Ovary (tissue), 9 donors: Measurements from ENCODE around the gene TMBIM6. TPM values are rescaled to one million over a fixed set of nuclear protein-coding genes. Genes with fewer than 3 reads are reported as not detected.

Experiments used
- DNase-seq, 5 donors: peaks; one replicate each; pipeline ENCODE4 v3.0.0-alpha.2; 2019 to 2020
- H3K27ac ChIP-seq, 2 donors: fragments of 200-600 bp; one replicate each; pipeline versions ENCODE4 v1.5.1 to v1.8.0; 2019 to 2022
- H3K27me3 ChIP-seq: fragments of 200-600 bp; one replicate; pipeline ENCODE4 v1.8.0; 2022
- H3K36me3 ChIP-seq: fragments of 200-600 bp; sonication (generic); one replicate; pipeline ENCODE4 v1.5.1; 2019
- H3K4me1 ChIP-seq: one replicate; pipeline ENCODE4 v1.8.1; 2013; ENCODE audit warnings: mild to moderate bottlenecking, moderate library complexity; ENCODE audit not compliant: insufficient read depth
- H3K4me3 ChIP-seq: fragments of 200-600 bp; sonication (generic); one replicate; pipeline ENCODE4 v1.5.1; 2017
- H3K9me3 ChIP-seq, 2 donors: fragments of 200-600 bp in 1 of 2; sonication (generic) in 1 of 2; one replicate each; pipeline versions ENCODE4 v1.5.1 to v1.8.1; 2013 to 2019; ENCODE audit warnings: mild to moderate bottlenecking in 1 of 2, moderate library complexity in 1 of 2
- CTCF ChIP-seq, 3 donors: fragments of 450-650 bp in 2 of 3; fragments of 200-600 bp in 1 of 3; IDR thresholded peaks; one replicate each; pipeline versions ENCODE4 v1.5.1 to v1.8.0; 2016 to 2022; ENCODE audit warnings: antibody characterized with exemption in 3 of 3, mild to moderate bottlenecking in 1 of 3
- EP300 ChIP-seq: sonication (generic); formaldehyde crosslinking; IDR thresholded peaks from one replicate; pipeline ENCODE4 v1.6.1; 2017; ENCODE audit warnings: antibody characterized with exemption
- POLR2A ChIP-seq: fragments of 450-650 bp; IDR thresholded peaks from one replicate; pipeline ENCODE4 v1.6.1; 2017; ENCODE audit warnings: antibody characterized with exemption, mild to moderate bottlenecking, moderate library complexity
- WGBS, 3 donors: extraction: QIAGEN DNeasy Blood & Tissue Kit in 1 of 3; methylation state at CpG; one replicate each; pipeline versions ENCODE4 v1.1.5 to v1.1.7; 2013 to 2017; 5-methylcytosine and 5-hydroxymethylcytosine counted together
- intact Hi-C, 4 donors: fragments of 100-400 bp; cut with DNase I; formaldehyde crosslinking; loops; one replicate each; pipeline versions ENCODE4 v1.11.0 to v1.15.1; 2022 to 2023
- polyA plus RNA-seq, 2 donors: library from polyadenylated mRNA; stranded (reverse); fragments of 200-250 nt in 1 of 2; fragments of 350-450 nt in 1 of 2; fragmentation: Illumina TruSeq in 1 of 2; extraction: RNeasy Lipid Tissue Mini Kit (QIAGEN cat#74804) in 1 of 2; gene quantifications; one replicate each; pipeline ENCODE4 v1.2.3, GENCODE V29; 2013 to 2014
- total RNA-seq, 7 donors: library from RNA; depleted of rRNA in 2 of 7; stranded (reverse); fragments of >200 nt in 2 of 7; fragmentation: NEBNext Ultra II Directional in 3 of 7; extraction: Animal tissue kit (Norgen Biotek cat#: 25700) in 3 of 7; gene quantifications; one replicate each; pipeline versions ENCODE4 v1.1.0 to v1.2.4, GENCODE V29; 2016 to 2023
- donor health status: DM: no; HTN: no; CAD: no; lungs with moderate emphysema.
- donor health status: DM: no; HTN: no; CAD: no.
- donor health status: Bipolar disorder and iron deficiency.
- donor health status: DM: yes; HTN: yes; CAD: no.
- donor health status: DM: no; HTN: no; CAD: no.
- donor health status: DM: yes; HTN: yes; CAD: no.

The TMBIM6 gene
- total and polyA plus RNA-seq, 9 donors: 203 to 677 (median 335) TPM

- intact Hi-C loops: loop anchor here in 2 of 4 donors (2.0 to 10.0 kb wide), 3 partner anchors 58 to 298 kb away; no protein-coding TSS in a partner anchor
- TF ChIP-seq EP300 (no peak), POLR2A (no peak), CTCF (IDR thresholded peaks at IDR 0.05) (peak; percentile 22 to 56 (median 47))
- H3K27ac ChIP-seq: no peak overlapping the region
- no peak overlapping the region for H3K4me3 ChIP-seq
- H3K36me3 ChIP-seq: no peaks in the 10 kb centered on the region
- H3K4me1 ChIP-seq: no peaks in the 10 kb centered on the region
- WGBS, 3 donors: 3 to 7% (median 6%) methylated on average over 7 of the region's 7 CpGs
- DNase-seq: peak; percentile 43 to 68 (median 56)
- no peaks in the 10 kb centered on the region for H3K9me3 ChIP-seq
- no peaks in the 10 kb centered on the region for H3K27me3 ChIP-seq
Measured at GRCh38 chr12:49776413-49776812, 35.1 kb downstream of the TMBIM6 start.

GRCh38 chr12:49776858-49777257 is 35.5 kb downstream of the TMBIM6 start:
- H3K27ac ChIP-seq: no peak overlapping the region
- TF ChIP-seq POLR2A (no peak), EP300 (no peak), CTCF (IDR thresholded peaks at IDR 0.05) (no peak)
- H3K4me1 ChIP-seq: no peaks in the 10 kb centered on the region
- no peak overlapping the region for H3K4me3 ChIP-seq
- no peaks in the 10 kb centered on the region for H3K9me3 ChIP-seq
- H3K27me3 ChIP-seq: no peaks in the 10 kb centered on the region
- H3K36me3 ChIP-seq: no peaks in the 10 kb centered on the region
- DNase-seq: peak in 1 of 5 donors; percentile 29
- WGBS, 3 donors: 69 to 76% (median 75%) methylated on average over 5 of the region's 5 CpGs
- intact Hi-C loops: loop anchor here in 2 of 4 donors (2.0 to 10.0 kb wide), 3 partner anchors 58 to 298 kb away; no protein-coding TSS in a partner anchor

GRCh38 chr12:49777341-49777740 is 36.0 kb downstream of the TMBIM6 start:
- TF ChIP-seq EP300 (no peak), CTCF (IDR thresholded peaks at IDR 0.05) (no peak), POLR2A (no peak)
- Histone ChIP-seq H3K9me3 (no peaks in the 10 kb centered on the region), H3K27me3 (no peaks in the 10 kb centered on the region), H3K4me1 (no peaks in the 10 kb centered on the region), H3K4me3 (no peak overlapping the region), H3K27ac (no peak overlapping the region), H3K36me3 (no peaks in the 10 kb centered on the region)
- 80 to 88% (median 82%) methylated on average over 3 of the region's 3 CpGs for WGBS, 3 donors
- intact Hi-C loops: loop anchor here in 2 of 4 donors (2.0 to 10.0 kb wide), 3 partner anchors 57 to 297 kb away; no protein-coding TSS in a partner anchor
- no peak for DNase-seq

GRCh38 chr12:49777800-49778748 is 36.7 kb downstream of the TMBIM6 start:
- Histone ChIP-seq H3K27me3 (no peaks in the 10 kb centered on the region), H3K4me3 (no peak overlapping the region), H3K9me3 (no peaks in the 10 kb centered on the region), H3K27ac (no peak overlapping the region), H3K36me3 (no peaks in the 10 kb centered on the region), H3K4me1 (no peaks in the 10 kb centered on the region)
- peak; percentile 8 to 27 (median 21) for TF ChIP-seq CTCF (IDR thresholded peaks at IDR 0.05)
- TF ChIP-seq POLR2A: no peak
- intact Hi-C loops: loop anchor here in 2 of 4 donors (2.0 to 10.0 kb wide), 3 partner anchors 57 to 297 kb away; no protein-coding TSS in a partner anchor
- DNase-seq: peak in 4 of 5 donors; percentile 41 to 59 (median 46)
- 43 to 48% (median 48%) methylated on average over 19 of the region's 19 CpGs for WGBS, 3 donors
